NT2/D1 (cell line): ENCODE data around the gene TCF19.
"Not testable (repeated sequence)": the region's sequence is repeated elsewhere in the genome, so short reads cannot be mapped to it uniquely, and the experiment has no call there.

ENCODE experiments used
- SUZ12 ChIP-seq: IDR thresholded peaks from 2 replicates; pipeline ENCODE4 v1.6.1; 2011; ENCODE audit not compliant: insufficient read length, insufficient read depth; ENCODE audit errors: extremely low read depth
- ZNF274 ChIP-seq: IDR thresholded peaks from 2 replicates; pipeline ENCODE4 v1.6.1; 2011; ENCODE audit warnings: mild to moderate bottlenecking, low read depth, low read length

DNA sequence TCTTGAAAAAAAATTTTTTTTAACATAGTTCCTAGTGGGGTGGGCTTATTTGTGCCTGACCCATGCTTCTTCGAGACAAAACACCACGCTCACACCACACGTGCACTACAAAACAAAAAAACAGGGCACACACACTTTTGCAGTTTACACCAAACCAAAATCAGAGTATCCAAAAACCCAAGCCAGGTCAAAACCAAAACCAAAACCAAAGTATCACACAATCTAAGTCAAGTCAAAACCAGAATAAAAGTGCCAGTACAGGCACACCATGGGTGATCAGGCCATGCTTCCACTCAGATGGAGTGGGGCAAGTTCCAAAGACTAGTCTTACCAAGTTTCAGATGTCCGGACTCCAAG, 27.3 kb downstream of the TCF19 start:
- TF ChIP-seq ZNF274, SUZ12: not testable (repeated sequence)
